Smooth muscle cell of the pulmonary artery (primary cell): ENCODE measurements around the gene ZFP37. TPM values are rescaled to one million over a fixed set of nuclear protein-coding genes. Genes with fewer than 3 reads are reported as not detected.

Experiments used
- total RNA-seq: library from RNA; depleted of rRNA; stranded (reverse); fragments of >200 nt; gene quantifications from 2 replicates; pipeline ENCODE4 v1.2.3, GENCODE V29; 2014

Gene ZFP37
- total RNA-seq = 2.3 and 3.0 TPM in 2 replicates

DNA sequence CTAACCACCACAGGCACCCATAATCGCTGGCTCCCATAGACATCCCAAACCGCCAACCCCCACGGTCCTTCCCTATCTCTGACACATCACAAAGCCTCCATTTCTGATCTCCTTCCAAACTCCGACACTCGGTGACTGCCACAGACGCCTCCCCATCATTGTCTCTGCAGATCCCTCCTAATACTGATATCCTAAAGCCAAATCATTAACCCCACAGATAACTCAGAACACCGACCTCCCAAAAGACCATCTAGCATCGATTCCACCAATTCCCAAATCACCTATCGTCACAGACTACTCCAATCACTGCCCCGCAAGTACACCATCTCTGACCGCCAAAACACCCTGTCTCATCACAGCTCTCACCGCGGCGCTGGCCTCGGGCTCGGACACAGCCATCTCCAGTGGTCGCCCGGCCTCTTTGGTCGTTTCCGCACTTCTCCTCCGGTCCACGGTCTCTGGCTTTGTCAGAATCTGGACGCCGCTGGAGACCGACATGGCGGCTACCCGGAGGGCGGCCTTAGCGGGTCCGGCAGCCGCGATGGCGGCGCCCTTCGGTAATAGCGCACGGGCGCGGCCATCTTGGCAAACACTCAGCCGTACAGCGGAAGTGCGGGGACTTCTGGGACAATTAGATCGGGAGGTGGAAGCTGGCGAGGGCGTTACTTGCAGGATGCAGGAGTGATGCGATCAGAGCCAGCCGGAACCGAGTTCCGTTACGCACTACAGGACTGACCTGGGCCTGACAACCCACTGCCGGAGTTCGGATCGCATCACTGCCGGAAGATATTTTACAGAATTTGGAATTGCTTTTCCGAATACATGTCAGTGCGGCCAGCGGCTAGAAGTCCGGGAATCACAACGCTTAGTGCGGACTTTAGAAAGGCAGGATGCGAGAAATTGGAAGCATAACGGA, at the start of gene ZFP37:
ZFP37 (minus strand) TSS at position 534 of the 916 bp plus-strand sequence; CDS start at position 498, 36 bp downstream.

GRCh38 chr9:113011911-113012381, 44.6 kb downstream of the ZFP37 start, which contains the start of gene ZNF883:
Gene ZNF883, minus strand, starts transcription at chr9:113012192.

Other genes starting within 250 kb of the ZFP37 start
- not detected in 2 replicates for gene SLC46A2, start 165.8 kb downstream of the ZFP37 start, total RNA-seq
- 3.2 and 3.3 TPM in 2 replicates for gene ZNF883, start 44.5 kb downstream of the ZFP37 start, total RNA-seq
- 8.6 and 8.9 TPM in 2 replicates for gene SLC31A2, start 94.3 kb upstream of the ZFP37 start, total RNA-seq
- gene FKBP15, start 164.6 kb upstream of the ZFP37 start, total RNA-seq = 21.7 and 24.9 TPM in 2 replicates
- gene SLC31A1, start 164.8 kb upstream of the ZFP37 start, total RNA-seq = 34.3 and 41.9 TPM in 2 replicates
- gene CDC26, start 218.8 kb upstream of the ZFP37 start, total RNA-seq = 16.0 and 27.3 TPM in 2 replicates
- 28.2 and 32.5 TPM in 2 replicates for gene PRPF4, start 218.9 kb upstream of the ZFP37 start, total RNA-seq
- not detected in 2 replicates for gene RNF183, start 246.7 kb upstream of the ZFP37 start, total RNA-seq